Right renal cortex interstitium (tissue), 3 donors: ENCODE data around the gene CREM. TPM values are rescaled to one million over a fixed set of nuclear protein-coding genes. Genes with fewer than 3 reads are reported as not detected.

ENCODE experiments used
- DNase-seq, 3 donors: peaks; one replicate each; pipeline ENCODE4 v3.0.0-alpha.2; 2013; ENCODE audit warnings: low read depth in 3 of 3, low spot score in 2 of 3
- polyA plus RNA-seq, 3 donors: library from polyadenylated mRNA; unstranded; fragments of 120-200 nt; gene quantifications; one replicate each; pipeline ENCODE4 v1.2.1, GENCODE V29; 2013; ENCODE audit not compliant: insufficient read length in 3 of 3

Gene CREM
- polyA plus RNA-seq, 3 donors, result 47.1 to 51.1 (median 49.2) TPM

DNA sequence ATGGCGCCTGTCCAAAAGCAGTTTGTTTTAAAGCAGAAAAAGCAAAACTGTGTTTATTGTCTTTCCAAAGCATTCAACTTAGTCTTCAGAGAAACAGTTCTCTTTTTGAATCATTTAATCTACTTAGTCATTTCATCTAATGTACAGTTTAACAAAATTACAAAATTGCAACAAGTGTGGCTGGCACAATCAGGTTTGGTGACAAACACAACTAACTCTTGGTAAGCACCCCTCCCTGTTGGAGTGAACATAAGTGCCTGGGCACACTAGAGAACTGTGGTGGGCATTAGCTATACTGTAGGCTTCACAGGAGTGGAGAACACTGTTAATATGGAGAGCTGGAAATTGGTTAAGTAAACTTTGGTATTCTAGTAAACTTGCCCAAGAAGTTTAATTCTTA lies 6.9 kb downstream of the CREM start:
- DNase-seq, result no peak

DNA sequence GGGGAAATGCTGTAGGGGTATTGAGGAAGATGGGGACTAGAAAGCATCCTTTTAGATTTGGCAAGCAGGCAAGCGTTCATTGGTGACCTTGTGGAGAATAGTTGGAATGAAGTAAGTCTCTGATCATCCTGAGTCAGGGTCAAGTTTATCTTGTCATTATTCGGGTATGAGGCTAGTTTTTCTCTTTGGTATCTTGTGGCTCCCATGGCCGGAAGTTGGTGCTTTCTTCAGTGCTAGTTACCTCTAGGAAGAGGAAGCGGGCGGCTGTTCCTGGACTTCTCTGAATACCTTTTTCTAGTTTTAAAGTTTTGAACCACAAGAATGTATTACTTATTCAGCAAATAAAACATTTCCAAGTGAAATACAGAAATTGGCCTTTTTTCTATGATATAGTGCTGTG lies 9.2 kb downstream of the CREM start:
- DNase-seq, result no peak

DNA sequence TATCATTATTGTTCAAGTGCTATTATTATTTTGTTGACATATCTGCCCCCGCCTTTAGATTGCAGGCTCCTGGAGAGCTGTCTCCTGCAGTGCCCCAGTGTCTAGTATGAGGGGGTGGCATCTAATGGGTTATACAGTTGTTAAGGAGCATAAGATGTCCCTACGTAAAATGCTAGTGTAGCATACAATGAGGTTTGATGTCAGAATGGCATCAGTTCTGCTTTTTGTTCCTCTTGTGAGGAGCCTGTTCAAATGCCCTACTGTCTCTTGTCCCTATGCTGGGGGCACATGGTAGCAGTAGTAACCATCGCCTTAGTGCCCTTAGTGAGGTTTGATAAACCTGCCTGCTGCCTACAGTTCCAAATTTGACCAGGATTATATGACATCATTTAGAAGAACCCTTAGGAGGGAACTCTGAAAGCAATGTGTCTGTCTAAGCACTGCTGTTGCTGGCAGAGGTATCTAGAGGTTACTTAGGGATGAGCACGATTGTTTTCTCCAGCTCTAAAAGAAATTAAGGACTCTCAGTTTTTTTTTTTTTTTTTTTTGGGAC lies 9.7 kb downstream of the CREM start:
- DNase-seq, result no peak

DNA sequence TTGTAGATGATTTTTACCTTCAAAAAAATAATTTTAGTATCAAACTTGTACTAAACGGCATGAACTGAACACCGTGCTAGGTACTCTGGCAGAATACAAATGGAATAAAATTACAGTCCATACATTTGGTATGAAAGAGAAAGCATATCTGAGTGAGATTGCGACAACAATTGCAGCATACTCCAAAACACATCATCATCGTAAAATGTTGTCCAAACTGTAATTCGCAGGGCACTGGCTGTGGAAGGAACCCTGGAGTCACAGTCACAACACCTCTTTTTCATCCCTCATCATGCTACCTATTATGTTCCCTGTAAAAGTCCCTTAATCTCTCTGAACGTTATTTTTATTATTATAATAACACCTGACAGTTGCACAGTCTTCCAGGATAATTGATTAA lies 13.5 kb downstream of the CREM start:
- DNase-seq, result no peak

DNA sequence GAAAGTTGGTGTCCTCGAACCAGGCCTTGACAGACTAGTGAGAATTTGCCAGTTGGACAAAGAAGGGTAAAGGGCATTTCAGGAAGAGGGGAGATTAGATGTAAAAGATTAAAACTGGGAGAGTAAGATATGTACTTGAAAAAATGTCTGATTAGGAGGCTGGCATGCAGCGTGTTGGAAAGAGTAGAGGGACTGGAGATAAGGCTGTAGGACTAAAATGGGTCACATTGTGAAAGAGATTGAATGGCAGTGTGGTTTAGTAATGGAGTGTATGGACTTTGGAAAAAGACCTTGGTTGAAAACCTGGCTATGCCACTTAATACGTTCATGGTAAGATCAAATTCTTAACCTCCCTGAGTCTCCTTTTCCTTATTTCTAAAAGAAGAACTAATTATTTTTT lies 14.1 kb downstream of the CREM start:
- no peak for DNase-seq

GRCh38 chr10:35150308-35150707 lies 23.7 kb downstream of the CREM start:
- DNase-seq, result no peak

GRCh38 chr10:35152992-35153391 lies 26.3 kb downstream of the CREM start:
- DNase-seq, result no peak

DNA sequence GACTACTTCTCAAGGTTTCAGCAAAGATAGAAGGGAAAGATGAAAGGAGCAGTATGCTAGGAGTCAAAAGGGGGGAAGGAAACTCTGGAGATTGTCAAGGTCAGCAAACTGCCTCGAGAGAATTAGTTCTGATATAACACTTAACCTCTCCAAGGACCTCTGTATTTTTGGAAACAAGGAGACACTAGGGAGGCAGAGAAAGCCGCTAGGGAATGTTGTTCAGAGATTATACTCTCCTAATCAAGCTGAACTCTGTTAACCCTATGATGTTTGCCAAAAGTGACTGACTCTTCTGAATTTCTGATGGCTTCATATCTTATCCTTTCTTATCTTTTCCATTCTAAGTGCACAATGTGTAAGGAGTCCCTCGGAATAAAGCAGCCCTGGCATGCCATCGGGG lies 27.1 kb downstream of the CREM start:
- DNase-seq, result no peak

DNA sequence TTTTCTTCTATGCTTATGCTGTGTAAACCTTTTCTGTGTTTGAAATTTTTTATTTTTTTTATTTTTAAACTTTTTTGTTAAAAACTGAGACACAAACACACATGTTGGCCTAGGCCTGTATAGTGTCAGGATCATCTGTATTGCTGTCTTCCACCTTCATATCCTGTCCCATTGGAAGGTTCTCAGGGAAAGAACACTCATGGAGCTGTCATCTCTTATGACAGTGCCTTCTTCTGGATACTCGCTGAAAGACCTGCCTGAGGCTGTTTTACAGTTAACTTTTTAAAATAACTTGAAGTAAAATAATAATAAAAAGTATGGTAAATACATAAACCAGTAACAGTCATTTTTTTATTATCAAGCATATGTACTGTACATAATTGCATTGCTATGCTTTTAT lies 34.1 kb downstream of the CREM start:
- DNase-seq, result no peak

DNA sequence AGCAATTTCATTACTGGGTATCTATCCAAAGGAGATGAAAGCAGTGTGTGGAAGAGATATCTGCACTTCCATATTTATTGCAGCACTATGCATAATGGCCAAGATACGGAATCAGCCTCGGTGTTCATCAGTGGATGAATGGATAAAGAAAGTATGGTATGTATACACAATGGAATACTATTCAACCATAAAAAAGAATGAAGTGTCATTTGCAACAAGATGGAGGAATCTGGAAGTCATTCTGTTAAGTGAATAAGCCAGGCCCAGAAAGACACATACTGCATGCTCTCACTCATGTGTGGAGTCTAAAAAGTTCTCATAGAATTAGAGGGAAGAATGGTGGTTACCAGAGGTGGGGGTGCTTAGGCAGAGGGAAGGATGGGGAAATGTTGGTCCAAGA lies 35.3 kb downstream of the CREM start:
- no peak for DNase-seq

- no peak for DNase-seq
Observed at GRCh38 chr10:35165136-35165535, 38.5 kb downstream of the CREM start.

GRCh38 chr10:35165811-35166210 lies 39.2 kb downstream of the CREM start:
- no peak for DNase-seq

GRCh38 chr10:35166607-35167006 lies 40.0 kb downstream of the CREM start:
- DNase-seq, result no peak

DNA sequence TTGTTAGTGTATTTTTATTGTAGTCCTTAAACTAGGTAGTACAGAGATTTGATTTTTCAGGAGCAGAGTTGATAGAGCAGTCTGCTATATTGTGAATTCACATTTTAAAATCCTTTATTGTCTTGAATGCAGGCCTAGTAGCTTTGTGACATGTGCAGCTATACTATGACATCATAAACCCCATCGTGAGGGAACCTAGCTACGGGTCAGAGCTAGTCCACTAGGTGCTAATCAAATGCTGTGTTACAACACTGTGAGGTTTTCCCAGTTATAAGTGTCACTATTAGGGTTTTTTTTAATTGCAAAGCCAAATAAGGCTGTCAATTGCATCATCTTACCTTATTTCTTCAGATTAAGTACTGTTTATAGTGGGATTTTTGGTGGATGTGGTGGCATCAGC lies 40.7 kb downstream of the CREM start:
- no peak for DNase-seq

DNA sequence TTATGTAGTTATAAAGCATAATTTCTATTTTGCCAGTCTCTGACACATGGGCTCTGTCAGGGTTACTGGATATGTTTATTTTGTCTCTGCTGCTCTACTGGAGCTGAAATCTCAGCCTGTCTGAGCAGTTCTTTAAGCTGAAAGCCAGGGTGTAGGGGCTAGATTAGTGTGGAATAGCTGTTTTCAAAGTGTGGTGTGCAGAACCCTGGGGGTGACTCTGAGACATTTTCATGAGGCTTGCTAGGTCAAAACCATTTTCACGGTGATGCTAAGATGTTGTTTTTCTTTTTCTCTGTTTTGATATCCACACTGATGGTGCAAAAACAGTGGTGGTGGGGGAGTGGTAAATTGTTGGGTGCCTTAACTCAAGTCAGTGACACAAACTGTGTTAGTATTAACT lies 45.5 kb downstream of the CREM start:
- no peak for DNase-seq

DNA sequence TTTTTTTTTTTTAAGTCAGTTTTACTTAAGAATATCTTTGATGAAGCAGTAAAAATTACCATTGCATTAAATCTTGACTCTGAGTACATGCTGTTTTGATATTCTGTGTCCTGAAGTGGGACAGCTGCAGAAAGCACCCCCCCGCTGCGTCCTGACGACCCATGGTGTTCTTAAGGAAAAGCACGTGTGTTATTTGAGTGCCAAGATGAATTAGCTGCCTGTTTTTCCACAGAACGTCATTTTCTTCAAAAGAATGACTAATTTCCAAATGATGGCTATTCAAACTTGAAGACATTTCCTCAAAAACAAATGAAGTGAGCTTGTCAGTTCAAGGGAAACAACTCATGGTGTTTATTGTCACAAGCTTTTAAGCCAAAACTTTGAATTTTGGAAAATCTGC lies 45.9 kb downstream of the CREM start:
- DNase-seq, result no peak

DNA sequence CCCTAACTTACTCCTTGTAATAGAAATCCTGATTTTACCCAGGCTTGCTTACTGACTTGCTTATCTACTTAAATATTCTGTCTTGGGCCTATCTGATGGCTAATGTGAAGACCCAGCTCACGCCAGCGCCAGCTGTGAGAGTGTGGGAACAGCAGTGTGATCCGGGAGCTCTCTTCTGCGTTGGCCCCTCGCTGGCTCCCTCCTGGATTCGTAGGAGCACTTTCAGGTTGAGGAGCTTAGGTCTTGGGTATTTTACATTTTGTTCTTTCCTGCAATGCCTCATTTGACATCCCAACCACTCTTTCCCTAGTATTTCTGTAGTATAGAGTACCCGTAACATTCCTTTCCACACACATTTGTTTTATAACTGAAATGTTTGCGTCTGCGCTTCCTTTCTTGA lies 51.7 kb downstream of the CREM start:
- DNase-seq, result no peak

DNA sequence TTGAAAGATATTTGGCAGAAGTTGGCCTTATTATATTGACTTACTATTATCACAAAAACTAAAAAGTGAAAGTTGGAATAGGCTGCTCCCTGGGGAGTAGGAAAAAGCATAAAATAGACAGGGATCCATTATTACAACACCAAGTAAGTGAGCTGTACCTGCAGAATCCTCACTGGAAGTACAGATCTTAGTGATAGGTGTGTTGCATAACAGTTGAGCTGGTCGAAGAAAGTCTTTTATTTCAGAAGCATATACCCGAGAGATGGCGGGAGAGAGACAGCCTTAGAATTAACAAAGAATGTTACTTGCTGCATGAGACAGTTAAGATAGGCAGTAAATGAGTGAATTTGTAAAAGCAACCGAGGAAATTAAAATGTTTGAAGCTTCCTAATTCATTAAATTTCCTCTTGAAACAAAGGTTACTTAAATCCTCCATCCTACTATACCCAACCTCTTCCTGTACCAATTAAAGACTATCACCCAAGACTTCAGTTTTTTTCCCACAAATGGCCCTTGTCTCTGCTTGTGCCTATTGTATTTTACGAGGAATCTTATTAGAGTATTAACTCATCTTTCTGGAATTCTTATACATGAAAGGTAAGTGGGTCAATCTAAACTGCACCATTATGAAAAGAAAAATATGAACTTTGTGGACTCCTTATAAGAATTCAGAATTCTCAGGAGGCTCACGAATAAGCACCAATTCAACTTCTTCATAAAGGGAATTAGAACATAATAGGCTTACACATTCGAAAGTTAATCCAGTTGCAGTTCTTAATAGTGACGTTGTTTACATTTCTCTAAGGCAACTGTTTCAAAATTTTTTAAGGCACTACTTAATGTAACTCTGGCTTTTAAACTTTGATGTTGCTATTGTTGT lies 56.2 kb downstream of the CREM start:
- DNase-seq, result no peak

DNA sequence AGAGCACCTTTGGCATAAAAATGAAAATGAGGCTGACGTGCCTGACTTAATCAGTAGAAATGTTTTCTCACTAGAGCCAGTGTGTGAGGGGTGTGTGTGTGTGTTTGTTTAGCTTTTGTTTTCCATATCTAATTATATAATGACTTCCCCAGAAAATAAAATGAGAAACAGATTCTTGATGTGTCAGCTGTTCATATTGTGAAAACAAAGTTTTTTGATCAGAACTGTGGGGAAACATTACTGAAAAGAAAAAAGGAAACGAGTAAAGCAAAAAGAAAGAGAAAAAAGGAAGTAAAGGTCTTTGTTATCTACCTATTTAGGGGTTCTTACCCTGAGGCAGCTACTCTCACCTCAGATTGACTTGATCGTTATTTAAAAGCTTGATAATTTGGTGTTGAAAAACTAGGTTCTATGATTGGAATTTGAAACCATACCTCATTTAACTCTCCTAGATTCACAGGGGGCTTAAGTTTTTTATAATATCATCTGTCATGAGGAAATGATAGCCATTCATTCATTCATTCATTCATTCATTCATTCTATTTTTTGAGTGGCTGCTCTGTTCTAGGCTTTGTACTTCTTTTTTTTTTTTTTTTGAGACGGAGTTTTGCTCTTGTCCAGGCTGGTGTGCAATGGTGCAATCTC lies 58.0 kb downstream of the CREM start:
- DNase-seq, result no peak

GRCh38 chr10:35185260-35186034 lies 58.8 kb downstream of the CREM start:
- DNase-seq, result no peak

DNA sequence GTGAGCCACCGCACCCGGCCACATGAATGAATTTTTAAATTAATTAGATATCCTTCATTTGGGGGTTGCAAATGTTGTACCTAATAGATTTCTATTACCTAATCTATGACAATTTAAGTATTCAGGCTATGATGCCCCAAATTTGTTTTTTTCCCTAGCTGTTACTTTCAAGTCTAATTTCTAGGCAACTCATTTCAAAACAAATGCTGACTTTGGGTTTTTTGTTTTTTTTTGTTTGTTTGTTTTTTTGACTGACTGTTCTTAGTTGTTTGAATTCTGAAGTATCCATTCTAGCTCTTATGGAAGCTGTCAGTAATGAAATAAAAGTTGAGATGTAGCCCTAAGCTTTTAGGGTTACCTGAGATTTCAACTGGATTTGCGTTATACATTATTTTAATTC lies 62.3 kb downstream of the CREM start:
- no peak for DNase-seq
